Loucy (cell line): ENCODE measurements around the gene PAFAH1B2.

Experiments
- CTCF ChIP-seq: fragments of 200-600 bp; sonication (generic); conservative IDR thresholded peaks from 2 replicates; pipeline ENCODE4 v1.5.1; 2014; ENCODE audit warnings: mild to moderate bottlenecking, antibody characterized with exemption, low read length
- EZH2phosphoT487 ChIP-seq: fragments of 200-600 bp; IDR thresholded peaks from 2 replicates; pipeline ENCODE4 v1.6.1; 2018; ENCODE audit warnings: antibody characterized with exemption, mild to moderate bottlenecking, moderate library complexity, borderline replicate concordance

GRCh38 chr11:117122556-117122955 is 21.5 kb upstream of the PAFAH1B2 start:
- TF ChIP-seq CTCF (no peak), EZH2phosphoT487 (no peak)
